ENCODE results near the gene PDXDC1. TPM values are rescaled to one million over a fixed set of nuclear protein-coding genes. Genes with fewer than 3 reads are reported as not detected.
"Not testable (repeated sequence)": the region's sequence is repeated elsewhere in the genome, so short reads cannot be mapped to it uniquely, and the experiment has no call there.

PDXDC1 gene
- total RNA-seq, 1 experiment from 2014 or later, result 107 TPM

GRCh38 chr16:15059324-15059723 lies 84.5 kb downstream of the PDXDC1 start:
- H3K4me1 Mint-ChIP-seq, result peaks cover 8% of the 10 kb centered on the region; the same call in 1 of the 2 replicates
- H3K9me3 Mint-ChIP-seq, result no peaks in the 10 kb centered on the region
- POLR2A ChIA-PET, result no interaction called here
- ATAC-seq (no peak), DNase-seq (ENCODE audit: low spot score) (no peak)
- no peak overlapping the region for H3K27ac Mint-ChIP-seq
- no peak overlapping the region for H3K4me3 Mint-ChIP-seq
- no peaks in the 10 kb centered on the region for H3K27me3 Mint-ChIP-seq (ENCODE audit: low read depth)
- no peak for TF ChIP-seq ATF1 (CRISPR knock-in tag; IDR thresholded peaks at IDR 0.05)
- TF ChIP-seq ELF4 (CRISPR knock-in tag; IDR thresholded peaks at IDR 0.05; ENCODE audit: low read depth), result no peak
- TF ChIP-seq ZNF416 (CRISPR knock-in tag; IDR thresholded peaks at IDR 0.05), result no peak
- no peak for TF ChIP-seq SMAD3 (CRISPR knock-in tag; IDR thresholded peaks at IDR 0.05; ENCODE audit: borderline replicate concordance)
- TF ChIP-seq AFF4 (CRISPR knock-in tag; IDR thresholded peaks at IDR 0.05; ENCODE audit: borderline replicate concordance), result no peak
- TF ChIP-seq GTF2I (CRISPR knock-in tag; conservative IDR thresholded peaks at IDR 0.05), result no peak
- TF ChIP-seq NFATC4 (CRISPR knock-in tag; IDR thresholded peaks at IDR 0.05), result no peak
- TF ChIP-seq ZNF263 (CRISPR knock-in tag; IDR thresholded peaks at IDR 0.05; ENCODE audit: low read depth), result no peak
- TF ChIP-seq MXD4 (CRISPR knock-in tag; IDR thresholded peaks at IDR 0.05; ENCODE audit: borderline replicate concordance), result no peak
- TF ChIP-seq TCF7 (CRISPR knock-in tag; IDR thresholded peaks at IDR 0.05; ENCODE audit: low read depth), result no peak
- TF ChIP-seq AR (CRISPR knock-in tag; IDR thresholded peaks at IDR 0.05), result no peak
- TF ChIP-seq CREM (CRISPR knock-in tag; IDR thresholded peaks at IDR 0.05), result no peak
- no peak for TF ChIP-seq ZNF281 (CRISPR knock-in tag; IDR thresholded peaks at IDR 0.05)
- no peak for TF ChIP-seq ZNF232 (CRISPR knock-in tag; IDR thresholded peaks at IDR 0.05)
- no peak for TF ChIP-seq MYBL2 (CRISPR knock-in tag; IDR thresholded peaks at IDR 0.05)
- TF ChIP-seq USF1 (CRISPR knock-in tag; IDR thresholded peaks at IDR 0.05), result no peak
- TF ChIP-seq PRDM15 (CRISPR knock-in tag; IDR thresholded peaks at IDR 0.05), result no peak
- peaks cover 48% of the 10 kb centered on the region for H3K36me3 Mint-ChIP-seq
- CTCF ChIA-PET, result no interaction called here

GRCh38 chr16:15062085-15062810 lies 87.4 kb downstream of the PDXDC1 start:
- H3K27me3 Mint-ChIP-seq (ENCODE audit: low read depth); POLR2A ChIA-PET; H3K4me1 Mint-ChIP-seq; H3K9me3 Mint-ChIP-seq; DNase-seq (ENCODE audit: low spot score); ATAC-seq; H3K4me3 Mint-ChIP-seq; CTCF ChIA-PET: not testable (repeated sequence)
- Mint-ChIP-seq H3K36me3 (peaks cover 61% of the 10 kb centered on the region), H3K27ac (peak overlapping the region; percentile 51; the same call in 1 of the 2 replicates)

DNA sequence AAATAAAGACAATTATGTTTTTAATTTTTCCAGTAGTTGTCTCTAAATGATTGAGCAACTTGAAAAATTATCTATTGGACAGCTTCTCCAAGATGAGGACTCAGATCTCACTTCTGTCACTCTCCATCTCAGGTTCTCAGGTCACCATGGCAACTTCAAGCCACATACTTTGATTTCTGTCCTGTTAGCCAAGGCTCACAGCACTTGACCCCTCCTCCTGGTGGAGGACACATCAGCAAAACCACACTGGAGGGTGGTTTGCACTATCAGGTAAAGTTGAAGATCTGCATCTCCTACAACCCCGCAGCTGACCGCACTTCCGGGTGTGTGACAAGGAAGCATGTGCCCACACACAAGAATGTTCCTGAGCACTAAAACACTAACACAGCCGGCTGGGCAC lies 91.1 kb downstream of the PDXDC1 start:
- H3K4me3 Mint-ChIP-seq; H3K27ac Mint-ChIP-seq; POLR2A ChIA-PET; DNase-seq (ENCODE audit: low spot score); CTCF ChIA-PET; ATAC-seq; H3K9me3 Mint-ChIP-seq; H3K27me3 Mint-ChIP-seq (ENCODE audit: low read depth); H3K4me1 Mint-ChIP-seq: not testable (repeated sequence)
- peaks cover 61% of the 10 kb centered on the region for H3K36me3 Mint-ChIP-seq
